ENCODE data around the gene DUSP19. TPM values are rescaled to one million over a fixed set of nuclear protein-coding genes. Genes with fewer than 3 reads are reported as not detected.
"Not testable (repeated sequence)": the region's sequence is repeated elsewhere in the genome, so short reads cannot be mapped to it uniquely, and the experiment has no call there.

DUSP19 gene
- total RNA-seq, 2 experiments from 2014 or later: 0.92 to 1.6 TPM

- Mint-ChIP-seq H3K4me3 (no peak overlapping the region), H3K4me1 (peaks cover 24% of the 10 kb centered on the region), H3K9me3 (no peaks in the 10 kb centered on the region), H3K27me3 (peaks cover 73% of the 10 kb centered on the region), H3K36me3 (ENCODE audit: low read depth) (no peaks in the 10 kb centered on the region), H3K27ac (no peak overlapping the region)
- ChIA-PET POLR2A (no interaction called here), CTCF (no interaction called here)
- no peak for DNase-seq
Measured at GRCh38 chr2:183040604-183041003, 37.9 kb upstream of the DUSP19 start.

- POLR2A ChIA-PET; H3K4me3 Mint-ChIP-seq; CTCF ChIA-PET; H3K27ac Mint-ChIP-seq; H3K36me3 Mint-ChIP-seq (ENCODE audit: low read depth); H3K4me1 Mint-ChIP-seq; DNase-seq; H3K9me3 Mint-ChIP-seq: not testable (repeated sequence)
- peaks cover 57% of the 10 kb centered on the region for H3K27me3 Mint-ChIP-seq
Measured at GRCh38 chr2:183043580-183043979, 35.0 kb upstream of the DUSP19 start.

GRCh38 chr2:183047486-183048125 is 30.9 kb upstream of the DUSP19 start:
- H3K4me1 Mint-ChIP-seq; DNase-seq; H3K36me3 Mint-ChIP-seq (ENCODE audit: low read depth); CTCF ChIA-PET; H3K4me3 Mint-ChIP-seq; POLR2A ChIA-PET; H3K27ac Mint-ChIP-seq; H3K9me3 Mint-ChIP-seq: not testable (repeated sequence)
- H3K27me3 Mint-ChIP-seq: peaks cover 33% of the 10 kb centered on the region

GRCh38 chr2:183049420-183049819 is 29.1 kb upstream of the DUSP19 start:
- no peaks in the 10 kb centered on the region for H3K4me1 Mint-ChIP-seq
- ChIA-PET POLR2A (no interaction called here), CTCF (no interaction called here)
- no peak overlapping the region for H3K4me3 Mint-ChIP-seq
- H3K36me3 Mint-ChIP-seq (ENCODE audit: low read depth): no peaks in the 10 kb centered on the region
- no peak for DNase-seq
- no peaks in the 10 kb centered on the region for H3K9me3 Mint-ChIP-seq
- no peak overlapping the region for H3K27ac Mint-ChIP-seq
- H3K27me3 Mint-ChIP-seq: peaks cover 33% of the 10 kb centered on the region

- ChIA-PET POLR2A (no interaction called here), CTCF (interaction anchor here (0.7 kb wide), 1 partner anchor 36 kb away, joined by 4 read pairs; no protein-coding TSS in a partner anchor)
- DNase-seq: no peak
- H3K4me1 Mint-ChIP-seq: no peaks in the 10 kb centered on the region
- H3K36me3 Mint-ChIP-seq (ENCODE audit: low read depth): no peaks in the 10 kb centered on the region
- no peaks in the 10 kb centered on the region for H3K9me3 Mint-ChIP-seq
- peaks cover 26% of the 10 kb centered on the region for H3K27me3 Mint-ChIP-seq
- no peak overlapping the region for H3K27ac Mint-ChIP-seq
- no peak overlapping the region for H3K4me3 Mint-ChIP-seq
Measured at GRCh38 chr2:183057333-183057985, 21.1 kb upstream of the DUSP19 start.

GRCh38 chr2:183059561-183059960 is 19.0 kb upstream of the DUSP19 start:
- no peak for DNase-seq
- Mint-ChIP-seq H3K4me1 (no peaks in the 10 kb centered on the region), H3K9me3 (no peaks in the 10 kb centered on the region), H3K27me3 (peaks cover 22% of the 10 kb centered on the region), H3K27ac (no peak overlapping the region), H3K36me3 (ENCODE audit: low read depth) (no peaks in the 10 kb centered on the region), H3K4me3 (no peak overlapping the region)
- POLR2A ChIA-PET: interaction anchor here (0.7 kb wide), 1 partner anchor 233 kb away, joined by 3 read pairs; no protein-coding TSS in a partner anchor
- CTCF ChIA-PET: interaction anchor here (0.7 kb wide), 1 partner anchor 24 kb away, joined by 3 read pairs; no protein-coding TSS in a partner anchor

GRCh38 chr2:183060571-183061231 is 17.8 kb upstream of the DUSP19 start:
- Mint-ChIP-seq H3K4me3 (no peak overlapping the region), H3K27me3 (peaks cover 19% of the 10 kb centered on the region), H3K36me3 (ENCODE audit: low read depth) (no peaks in the 10 kb centered on the region), H3K27ac (no peak overlapping the region), H3K9me3 (no peaks in the 10 kb centered on the region), H3K4me1 (no peaks in the 10 kb centered on the region)
- ChIA-PET POLR2A (no interaction called here), CTCF (no interaction called here)
- DNase-seq: no peak

- no peak overlapping the region for H3K4me3 Mint-ChIP-seq
- ChIA-PET POLR2A (no interaction called here), CTCF (interaction anchor here (0.6 kb wide), 1 partner anchor 1300 kb away, joined by 3 read pairs; no protein-coding TSS in a partner anchor)
Measured at GRCh38 chr2:183063083-183063482, 15.5 kb upstream of the DUSP19 start.

GRCh38 chr2:183068561-183068960 is 10.0 kb upstream of the DUSP19 start:
- H3K4me1 Mint-ChIP-seq: no peaks in the 10 kb centered on the region
- H3K27ac Mint-ChIP-seq: no peak overlapping the region
- no peak overlapping the region for H3K4me3 Mint-ChIP-seq
- POLR2A ChIA-PET: no interaction called here
- H3K36me3 Mint-ChIP-seq (ENCODE audit: low read depth): no peaks in the 10 kb centered on the region
- no peak for DNase-seq
- no peaks in the 10 kb centered on the region for H3K9me3 Mint-ChIP-seq
- H3K27me3 Mint-ChIP-seq: peaks cover 6% of the 10 kb centered on the region
- CTCF ChIA-PET: no interaction called here

More at GRCh38 chr2:183063083-183063482, 15.5 kb upstream of the DUSP19 start:
- Mint-ChIP-seq H3K27me3 (peaks cover 14% of the 10 kb centered on the region), H3K36me3 (ENCODE audit: low read depth) (no peaks in the 10 kb centered on the region), H3K9me3 (no peaks in the 10 kb centered on the region), H3K4me1 (no peaks in the 10 kb centered on the region), H3K27ac (no peak overlapping the region)
- no peak for DNase-seq

GRCh38 chr2:183069174-183069573 is 9.4 kb upstream of the DUSP19 start:
- H3K9me3 Mint-ChIP-seq: no peaks in the 10 kb centered on the region
- H3K27ac Mint-ChIP-seq: no peak overlapping the region
- H3K36me3 Mint-ChIP-seq (ENCODE audit: low read depth): no peaks in the 10 kb centered on the region
- ChIA-PET CTCF (no interaction called here), POLR2A (no interaction called here)
- H3K27me3 Mint-ChIP-seq: peaks cover 4% of the 10 kb centered on the region
- H3K4me1 Mint-ChIP-seq: no peaks in the 10 kb centered on the region
- no peak overlapping the region for H3K4me3 Mint-ChIP-seq
- DNase-seq: no peak

- H3K4me3 Mint-ChIP-seq: no peak overlapping the region
- H3K27me3 Mint-ChIP-seq: no peaks in the 10 kb centered on the region
- H3K9me3 Mint-ChIP-seq: no peaks in the 10 kb centered on the region
- H3K36me3 Mint-ChIP-seq (ENCODE audit: low read depth): no peaks in the 10 kb centered on the region
- POLR2A ChIA-PET: no interaction called here
- no peak overlapping the region for H3K27ac Mint-ChIP-seq
- H3K4me1 Mint-ChIP-seq: no peaks in the 10 kb centered on the region
- DNase-seq: no peak
- CTCF ChIA-PET: interaction anchor here (0.5 to 0.6 kb wide), 3 partner anchors 70 to 833 kb away, joined by 3 to 5 read pairs (median 4); no protein-coding TSS in a partner anchor
Measured at GRCh38 chr2:183070942-183071844, 7.4 kb upstream of the DUSP19 start.

GRCh38 chr2:183072177-183072576 is 6.4 kb upstream of the DUSP19 start:
- no peaks in the 10 kb centered on the region for H3K27me3 Mint-ChIP-seq
- H3K4me1 Mint-ChIP-seq: no peaks in the 10 kb centered on the region
- no peak overlapping the region for H3K4me3 Mint-ChIP-seq
- H3K27ac Mint-ChIP-seq: no peak overlapping the region
- POLR2A ChIA-PET: no interaction called here
- CTCF ChIA-PET: interaction anchor here (0.6 to 0.8 kb wide), 2 partner anchors 19 to 36 kb away, joined by 3 read pairs; no protein-coding TSS in a partner anchor
- no peak for DNase-seq
- no peaks in the 10 kb centered on the region for H3K36me3 Mint-ChIP-seq (ENCODE audit: low read depth)
- no peaks in the 10 kb centered on the region for H3K9me3 Mint-ChIP-seq

Measured in activated CD4-positive, alpha-beta T cell treated with anti-CD3 and anti-CD28 coated beads, Interleukin-2, amount 10 ng/mL, durations not matched to agents 7 days and 5 days (primary cell).